HG03439 (cell line): ENCODE data around the gene PAPSS1.

ENCODE experiments used
- ATAC-seq: cut with Tn5 transposase; IDR thresholded peaks from one replicate; pipeline ENCODE4 v1.9.1; 2021; ENCODE audit warnings: mild to moderate bottlenecking, moderate library complexity; ENCODE audit not compliant: unreplicated experiment

The PAPSS1 gene

GRCh38 chr4:107630185-107630705, 89.8 kb downstream of the PAPSS1 start:
- no peak for ATAC-seq

GRCh38 chr4:107629318-107629717, 90.7 kb downstream of the PAPSS1 start:
- ATAC-seq = no peak

- ATAC-seq = no peak
These were observed 94.6 kb downstream of the PAPSS1 start for GRCh38 chr4:107625391-107625902.

GRCh38 chr4:107624024-107624423, 96.0 kb downstream of the PAPSS1 start:
- no peak for ATAC-seq

GRCh38 chr4:107622006-107622405, 98.0 kb downstream of the PAPSS1 start:
- ATAC-seq = no peak

GRCh38 chr4:107619731-107620130, 100.3 kb downstream of the PAPSS1 start:
- ATAC-seq = no peak

GRCh38 chr4:107619066-107619465, 101.0 kb downstream of the PAPSS1 start:
- no peak for ATAC-seq

- no peak for ATAC-seq
These were observed 101.4 kb downstream of the PAPSS1 start for GRCh38 chr4:107618656-107619055.

- ATAC-seq = no peak
These were observed 103.1 kb downstream of the PAPSS1 start for GRCh38 chr4:107616838-107617389.

GRCh38 chr4:107615809-107616208, 104.2 kb downstream of the PAPSS1 start:
- ATAC-seq = no peak

- no peak for ATAC-seq
These were observed 116.6 kb downstream of the PAPSS1 start for GRCh38 chr4:107603430-107603829.

GRCh38 chr4:107600983-107601382, 119.1 kb downstream of the PAPSS1 start:
- no peak for ATAC-seq

- no peak for ATAC-seq
These were observed 119.6 kb downstream of the PAPSS1 start for GRCh38 chr4:107600436-107600835.

- no peak for ATAC-seq
These were observed 120.2 kb downstream of the PAPSS1 start for GRCh38 chr4:107599841-107600240.

GRCh38 chr4:107593230-107593629, 126.8 kb downstream of the PAPSS1 start:
- no peak for ATAC-seq

- ATAC-seq = peak; percentile 60
These were observed 127.5 kb downstream of the PAPSS1 start for GRCh38 chr4:107592519-107592918.

GRCh38 chr4:107589269-107589668, 130.8 kb downstream of the PAPSS1 start:
- ATAC-seq = no peak

- no peak for ATAC-seq
These were observed 133.7 kb downstream of the PAPSS1 start for GRCh38 chr4:107586371-107586770.

GRCh38 chr4:107579099-107579498, 140.9 kb downstream of the PAPSS1 start:
- no peak for ATAC-seq

- ATAC-seq = no peak
These were observed 141.7 kb downstream of the PAPSS1 start for GRCh38 chr4:107578321-107578720.

- ATAC-seq = no peak
These were observed 142.3 kb downstream of the PAPSS1 start for GRCh38 chr4:107577743-107578142.

GRCh38 chr4:107575243-107575642, 144.8 kb downstream of the PAPSS1 start:
- no peak for ATAC-seq

- no peak for ATAC-seq
These were observed 147.8 kb downstream of the PAPSS1 start for GRCh38 chr4:107572281-107572680.
